CD4-positive, alpha-beta T cell (primary cell): ENCODE data around the gene SNAP23. TPM values are rescaled to one million over a fixed set of nuclear protein-coding genes. Genes with fewer than 3 reads are reported as not detected.

Experiments used
- ATAC-seq: fragments of 200-7000 bp; cut with Tn5 transposase; one replicate; pipeline ENCODE4 v1.10.0; 2022; ENCODE audit warnings: mild to moderate bottlenecking; ENCODE audit not compliant: poor library complexity
- CTCF ChIA-PET: fragments of 350-600 bp; sonication (Branson Sonifier 250); formaldehyde crosslinking; loops from one replicate; lab custom pipeline; 2021; ENCODE audit warnings: antibody characterized with exemption, inconsistent platforms; lab: Charles Lee
- POLR2A ChIA-PET: fragments of 350-600 bp; sonication (Branson Sonifier 250); formaldehyde crosslinking; loops from one replicate; lab custom pipeline; 2021; ENCODE audit warnings: antibody characterized with exemption, inconsistent platforms; lab: Charles Lee
- DNase-seq, 14 experiments: peaks; one replicate each; pipeline ENCODE4 v3.0.0-alpha.2; 2013 to 2020; ENCODE audit warnings: mixed read lengths in 2 of 14
- H3K27ac ChIP-seq, 2 donors: one replicate each; pipeline versions ENCODE4 v1.5.1 to v1.7.0; 2013; ENCODE audit warnings: low read length in 2 of 2, low read depth in 1 of 2, mild to moderate bottlenecking in 1 of 2
- H3K27me3 ChIP-seq, 2 experiments: 1 replicate in 1 of 2; 2 replicates in 1 of 2; pipeline versions ENCODE4 v1.6.1 to v1.7.0; 2013; ENCODE audit warnings: low read length in 2 of 2, control low read depth in 1 of 2, mild to moderate bottlenecking in 1 of 2, moderate library complexity in 1 of 2; ENCODE audit not compliant: insufficient read depth in 2 of 2, control insufficient read depth in 1 of 2
- H3K36me3 ChIP-seq: one replicate; pipeline ENCODE4 v1.6.1; 2013; ENCODE audit warnings: low read length, control low read depth; ENCODE audit not compliant: insufficient read depth
- H3K4me1 ChIP-seq: one replicate; pipeline ENCODE4 v1.6.1; 2013; ENCODE audit warnings: low read length, control low read depth; ENCODE audit not compliant: insufficient read depth
- H3K4me3 ChIP-seq: one replicate; pipeline ENCODE4 v1.5.1; 2013; ENCODE audit warnings: mild to moderate bottlenecking, low read length, moderate library complexity
- H3K9me3 ChIP-seq, 2 experiments: 1 replicate in 1 of 2; 2 replicates in 1 of 2; pipeline versions ENCODE4 v1.6.1 to v1.7.0; 2013; ENCODE audit warnings: low read length in 2 of 2, mild to moderate bottlenecking in 2 of 2, control low read depth in 1 of 2, moderate library complexity in 1 of 2; ENCODE audit not compliant: control insufficient read depth in 1 of 2, insufficient read depth in 1 of 2
- H3K27ac Mint-ChIP-seq: one replicate; pipeline ENCODE4 v1.8.0; 2020; ENCODE audit warnings: mixed read lengths
- H3K27me3 Mint-ChIP-seq: one replicate; pipeline ENCODE4 v1.8.0; 2021; ENCODE audit warnings: mixed read lengths
- H3K36me3 Mint-ChIP-seq: one replicate; pipeline ENCODE4 v1.8.0; 2021; ENCODE audit warnings: low read depth, mixed read lengths
- H3K4me1 Mint-ChIP-seq: one replicate; pipeline ENCODE4 v1.8.0; 2021; ENCODE audit warnings: low read depth, mixed read lengths
- H3K4me3 Mint-ChIP-seq: one replicate; pipeline ENCODE4 v1.8.0; 2020; ENCODE audit warnings: mild to moderate bottlenecking, mixed read lengths
- H3K9me3 Mint-ChIP-seq: one replicate; pipeline ENCODE4 v1.8.0; 2020; ENCODE audit warnings: mixed read lengths
- CTCF ChIP-seq: fragments of 200-600 bp; IDR thresholded peaks from one replicate; pipeline ENCODE4 v1.8.0; 2022; ENCODE audit warnings: antibody characterized with exemption, mild to moderate bottlenecking
- intact Hi-C, 2 experiments: fragments of 100-400 bp; cut with DNase I in 1 of 2; cut with micrococcal nuclease in 1 of 2; formaldehyde crosslinking; loops; one replicate each; pipeline versions ENCODE4 v1.15.1 to v1.9.0; 2023 to 2025; cut with DNase I, micrococcal nuclease
- total RNA-seq, 174 experiments: library from RNA in 2 of 174; stranded (reverse) in 2 of 174; gene quantifications; one replicate each; pipeline ENCODE4 v1.2.3 and lab custom pipeline; 2021 to 2026

The SNAP23 gene
- total RNA-seq, 2 experiments from 2014 or later: 37.4 to 40.1 TPM

GRCh38 chr15:42508263-42508690, 12.8 kb downstream of the SNAP23 start:
- ATAC-seq (no peak), DNase-seq (no peak)
- Mint-ChIP-seq H3K27ac (no peak overlapping the region), H3K4me1 (peaks cover 6% of the 10 kb centered on the region), H3K27me3 (no peaks in the 10 kb centered on the region), H3K9me3 (no peaks in the 10 kb centered on the region), H3K4me3 (no peak overlapping the region), H3K36me3 (peaks cover 30% of the 10 kb centered on the region)
- no peak for TF ChIP-seq CTCF
- ChIA-PET CTCF (no interaction called here), POLR2A (no interaction called here)
- H3K27ac ChIP-seq: no peak overlapping the region
- no peaks in the 10 kb centered on the region for H3K27me3 ChIP-seq
- no peak overlapping the region for H3K4me3 ChIP-seq
- no peaks in the 10 kb centered on the region for H3K4me1 ChIP-seq
- peaks cover 22% of the 10 kb centered on the region for H3K36me3 ChIP-seq
- intact Hi-C loops: no loop called here
- H3K9me3 ChIP-seq: no peaks in the 10 kb centered on the region

- Histone ChIP-seq H3K36me3 (peaks cover 41% of the 10 kb centered on the region), H3K4me3 (no peak overlapping the region), H3K27me3 (no peaks in the 10 kb centered on the region), H3K9me3 (no peaks in the 10 kb centered on the region), H3K27ac (no peak overlapping the region), H3K4me1 (no peaks in the 10 kb centered on the region)
- POLR2A ChIA-PET: no interaction called here
- Mint-ChIP-seq H3K36me3 (peaks cover 44% of the 10 kb centered on the region), H3K27me3 (no peaks in the 10 kb centered on the region), H3K4me1 (peaks cover 6% of the 10 kb centered on the region), H3K4me3 (no peak overlapping the region), H3K27ac (no peak overlapping the region), H3K9me3 (no peaks in the 10 kb centered on the region)
- intact Hi-C loops: no loop called here
- TF ChIP-seq CTCF: no peak
- ATAC-seq: no peak
- CTCF ChIA-PET: interaction anchor here (0.6 to 1.6 kb wide), 2 partner anchors 12 to 48 kb away, joined by 3 read pairs; no protein-coding TSS in a partner anchor
- no peak for DNase-seq
Observed at GRCh38 chr15:42510258-42511006, 15.0 kb downstream of the SNAP23 start.

GRCh38 chr15:42511007-42511391, 15.6 kb downstream of the SNAP23 start:
- Histone ChIP-seq H3K9me3 (no peaks in the 10 kb centered on the region), H3K4me1 (no peaks in the 10 kb centered on the region), H3K36me3 (peaks cover 47% of the 10 kb centered on the region), H3K27ac (no peak overlapping the region), H3K4me3 (no peak overlapping the region), H3K27me3 (no peaks in the 10 kb centered on the region)
- Mint-ChIP-seq H3K27ac (no peak overlapping the region), H3K36me3 (peaks cover 49% of the 10 kb centered on the region), H3K4me3 (no peak overlapping the region), H3K4me1 (peaks cover 6% of the 10 kb centered on the region), H3K27me3 (no peaks in the 10 kb centered on the region), H3K9me3 (no peaks in the 10 kb centered on the region)
- ChIA-PET POLR2A (no interaction called here), CTCF (interaction anchor here (1.6 kb wide), 1 partner anchor 49 kb away, joined by 3 read pairs; no protein-coding TSS in a partner anchor)
- DNase-seq (no peak), ATAC-seq (no peak)
- intact Hi-C loops: no loop called here
- TF ChIP-seq CTCF: no peak
